ENCODE results near the gene MRPL11.

Gene MRPL11

DNA sequence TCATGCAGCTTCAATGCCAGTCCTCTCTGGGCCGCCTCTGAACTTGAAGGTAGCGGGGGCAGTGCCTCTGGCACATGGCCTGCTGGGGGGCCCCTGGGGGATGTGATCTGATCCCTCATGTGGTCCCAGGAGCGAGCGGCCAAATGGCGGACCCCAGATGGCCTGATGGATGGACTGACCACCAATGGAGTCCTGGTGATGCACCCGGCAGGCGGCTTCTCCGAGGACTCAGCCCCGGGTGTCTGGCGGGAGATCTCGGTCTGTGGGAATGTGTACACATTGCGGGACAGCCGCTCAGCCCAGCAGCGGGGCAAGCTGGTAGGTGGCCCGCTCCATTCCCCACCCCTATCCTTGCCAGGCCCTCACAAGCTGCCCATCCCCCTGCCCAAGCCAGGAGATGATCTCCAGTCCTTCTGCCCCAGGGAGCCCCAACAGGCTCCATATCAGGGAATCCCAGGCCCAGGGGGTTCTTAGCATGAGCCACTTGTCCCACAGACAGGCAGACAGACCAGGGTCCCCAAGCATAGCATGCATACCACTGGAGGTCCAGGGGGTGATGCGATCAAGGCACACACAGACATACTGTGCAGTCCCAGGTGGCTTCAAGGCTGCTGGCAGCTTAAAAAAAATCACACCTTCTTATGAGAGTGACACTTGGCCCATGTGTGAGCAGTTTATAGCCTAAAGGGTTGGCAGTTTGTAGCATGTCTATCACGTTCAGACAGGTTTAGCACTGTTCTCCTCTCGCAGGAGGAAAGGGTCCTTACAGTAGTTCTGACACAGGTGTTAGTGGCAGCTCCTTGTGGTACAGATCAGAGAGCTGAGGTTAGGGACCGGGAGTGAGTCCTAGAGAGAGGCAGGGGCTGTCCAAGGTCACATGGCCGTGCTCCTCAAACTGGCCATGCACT is 35.2 kb upstream of the MRPL11 start:
- Histone ChIP-seq H3K9ac (ENCODE audit: low read length) (no peak overlapping the region), H3K4me2 (ENCODE audit: low read depth, low read length) (no peak overlapping the region), H3F3A (ENCODE audit: insufficient read depth, low read length) (no peaks in the 10 kb centered on the region), H3K9me2 (replicated peaks; ENCODE audit: insufficient read depth, low read length) (no peaks in the 10 kb centered on the region), H3K27ac (ENCODE audit: low read length) (no peak overlapping the region), H3K4me1 (ENCODE audit: low read length) (no peaks in the 10 kb centered on the region), H3K36me3 (replicated peaks; ENCODE audit: insufficient read depth, low read length) (no peaks in the 10 kb centered on the region), H3K27me3 (replicated peaks; ENCODE audit: insufficient read depth, low read length) (no peaks in the 10 kb centered on the region), H4K20me1 (ENCODE audit: insufficient read depth, low read length) (0 out of 2 replicates have a peak, but pooled peaks cover 3% of the 10 kb centered on the region), H3K9me3 (replicated peaks; ENCODE audit: insufficient read depth, low read length) (no peaks in the 10 kb centered on the region), H3K79me2 (ENCODE audit: low read length) (0 out of 2 replicates have a peak, but pooled peaks cover 4% of the 10 kb centered on the region), H2AFZ (ENCODE audit: low read length) (no peak overlapping the region), H3K4me3 (ENCODE audit: low read length) (no peak overlapping the region)
- no peak for TF ChIP-seq EZH2 (optimal IDR thresholded peaks at IDR 0.05; ENCODE audit: low read depth, low read length)
- TF ChIP-seq, protein P1, sequence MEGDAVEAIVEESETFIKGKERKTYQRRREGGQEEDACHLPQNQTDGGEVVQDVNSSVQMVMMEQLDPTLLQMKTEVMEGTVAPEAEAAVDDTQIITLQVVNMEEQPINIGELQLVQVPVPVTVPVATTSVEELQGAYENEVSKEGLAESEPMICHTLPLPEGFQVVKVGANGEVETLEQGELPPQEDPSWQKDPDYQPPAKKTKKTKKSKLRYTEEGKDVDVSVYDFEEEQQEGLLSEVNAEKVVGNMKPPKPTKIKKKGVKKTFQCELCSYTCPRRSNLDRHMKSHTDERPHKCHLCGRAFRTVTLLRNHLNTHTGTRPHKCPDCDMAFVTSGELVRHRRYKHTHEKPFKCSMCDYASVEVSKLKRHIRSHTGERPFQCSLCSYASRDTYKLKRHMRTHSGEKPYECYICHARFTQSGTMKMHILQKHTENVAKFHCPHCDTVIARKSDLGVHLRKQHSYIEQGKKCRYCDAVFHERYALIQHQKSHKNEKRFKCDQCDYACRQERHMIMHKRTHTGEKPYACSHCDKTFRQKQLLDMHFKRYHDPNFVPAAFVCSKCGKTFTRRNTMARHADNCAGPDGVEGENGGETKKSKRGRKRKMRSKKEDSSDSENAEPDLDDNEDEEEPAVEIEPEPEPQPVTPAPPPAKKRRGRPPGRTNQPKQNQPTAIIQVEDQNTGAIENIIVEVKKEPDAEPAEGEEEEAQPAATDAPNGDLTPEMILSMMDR (IDR thresholded peaks at IDR 0.05; ENCODE audit: low read length): no peak
- TF ChIP-seq EZH2phosphoT487 (IDR thresholded peaks at IDR 0.05; ENCODE audit: low read length): no peak
- DNase-seq: no peak

DNA sequence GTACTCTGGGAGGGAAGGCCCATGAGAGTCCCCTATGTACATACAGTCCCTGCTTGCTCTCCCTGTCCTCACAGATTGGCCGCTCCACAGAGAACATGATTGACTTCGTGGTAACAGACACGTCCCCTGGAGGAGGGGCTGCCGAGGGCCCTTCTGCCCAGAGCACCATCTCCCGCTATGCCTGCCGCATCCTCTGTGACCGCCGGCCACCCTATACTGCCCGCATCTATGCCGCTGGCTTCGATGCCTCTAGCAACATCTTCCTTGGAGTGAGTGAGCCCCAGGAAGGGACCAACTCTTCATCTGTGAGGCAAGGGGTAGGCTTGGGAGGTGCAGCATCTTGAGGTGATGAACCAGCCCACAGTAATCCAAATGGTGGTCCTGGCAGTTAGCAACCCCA is 34.5 kb upstream of the MRPL11 start:
- Histone ChIP-seq H3K79me2 (ENCODE audit: low read length) (no peaks in the 10 kb centered on the region; the same call in 1 of the 2 replicates), H3K27ac (ENCODE audit: low read length) (no peak overlapping the region), H3K4me2 (ENCODE audit: low read depth, low read length) (no peak overlapping the region), H3K36me3 (replicated peaks; ENCODE audit: insufficient read depth, low read length) (no peaks in the 10 kb centered on the region), H3K4me1 (ENCODE audit: low read length) (no peaks in the 10 kb centered on the region), H3K9ac (ENCODE audit: low read length) (no peak overlapping the region), H3K4me3 (ENCODE audit: low read length) (no peak overlapping the region), H3K9me2 (replicated peaks; ENCODE audit: insufficient read depth, low read length) (no peaks in the 10 kb centered on the region), H3K27me3 (replicated peaks; ENCODE audit: insufficient read depth, low read length) (no peaks in the 10 kb centered on the region), H3F3A (ENCODE audit: insufficient read depth, low read length) (no peaks in the 10 kb centered on the region), H2AFZ (ENCODE audit: low read length) (no peak overlapping the region), H3K9me3 (replicated peaks; ENCODE audit: insufficient read depth, low read length) (no peaks in the 10 kb centered on the region), H4K20me1 (ENCODE audit: insufficient read depth, low read length) (no peaks in the 10 kb centered on the region)
- no peak for TF ChIP-seq EZH2phosphoT487 (IDR thresholded peaks at IDR 0.05; ENCODE audit: low read length)
- TF ChIP-seq EZH2 (optimal IDR thresholded peaks at IDR 0.05; ENCODE audit: low read depth, low read length): no peak
- TF ChIP-seq, protein P1 (IDR thresholded peaks at IDR 0.05; ENCODE audit: low read length): no peak
- no peak for DNase-seq

DNA sequence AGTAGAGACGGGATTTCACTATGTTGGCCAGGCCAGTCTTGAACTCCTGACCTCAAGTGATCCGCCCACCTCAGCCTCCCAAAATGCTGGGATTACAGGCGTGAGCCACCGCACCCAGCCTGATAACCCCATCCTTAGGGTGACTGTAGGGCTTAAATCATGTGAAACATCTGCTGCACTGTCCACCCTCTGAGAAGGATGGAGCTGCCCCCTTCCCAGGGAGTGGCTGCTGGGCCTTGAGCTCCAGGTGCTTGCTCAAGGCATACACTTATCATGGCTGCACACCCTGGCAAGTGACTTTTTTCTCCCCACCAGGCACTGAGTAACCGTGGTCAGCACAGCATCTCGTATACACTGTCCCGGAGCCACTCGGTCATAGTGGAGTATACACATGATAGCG is 33.4 kb upstream of the MRPL11 start:
- TF ChIP-seq EZH2phosphoT487 (IDR thresholded peaks at IDR 0.05; ENCODE audit: low read length) (no peak), EZH2 (optimal IDR thresholded peaks at IDR 0.05; ENCODE audit: low read depth, low read length) (no peak)
- TF ChIP-seq, protein P1 (IDR thresholded peaks at IDR 0.05; ENCODE audit: low read length): no peak
- peaks cover 6% of the 10 kb centered on the region; the same call in 1 of the 2 replicates for H3K4me1 ChIP-seq (ENCODE audit: low read length)

More for the DNA sequence above, 33.4 kb upstream of the MRPL11 start:
- no peak for DNase-seq
- Histone ChIP-seq H2AFZ (ENCODE audit: low read length) (no peak overlapping the region), H3K36me3 (replicated peaks; ENCODE audit: insufficient read depth, low read length) (no peaks in the 10 kb centered on the region), H3K4me3 (ENCODE audit: low read length) (no peak overlapping the region), H3K27ac (ENCODE audit: low read length) (no peak overlapping the region), H3K4me2 (ENCODE audit: low read depth, low read length) (no peak overlapping the region), H4K20me1 (ENCODE audit: insufficient read depth, low read length) (no peaks in the 10 kb centered on the region), H3K9ac (ENCODE audit: low read length) (no peak overlapping the region), H3F3A (ENCODE audit: insufficient read depth, low read length) (no peaks in the 10 kb centered on the region), H3K9me2 (replicated peaks; ENCODE audit: insufficient read depth, low read length) (no peaks in the 10 kb centered on the region), H3K9me3 (replicated peaks; ENCODE audit: insufficient read depth, low read length) (no peaks in the 10 kb centered on the region), H3K27me3 (replicated peaks; ENCODE audit: insufficient read depth, low read length) (no peaks in the 10 kb centered on the region), H3K79me2 (ENCODE audit: low read length) (peaks cover 5% of the 10 kb centered on the region; the same call in 1 of the 2 replicates)
